Lung microvascular endothelial cell (primary cell): Measurements from ENCODE around the gene PPP1R15A. TPM values are rescaled to one million over a fixed set of nuclear protein-coding genes. Genes with fewer than 3 reads are reported as not detected.
A peak's percentile ranks its signal among the peaks of the same experiment; 100 is the strongest.
"Not testable (repeated sequence)": the region's sequence is repeated elsewhere in the genome, so short reads cannot be mapped to it uniquely, and the experiment has no call there.

ENCODE experiments used
- DNase-seq, 2 donors: peaks; one replicate each; pipeline versions ENCODE4 v3.0.0 to v3.0.0-alpha.2; 2010; ENCODE audit warnings: low read depth in 2 of 2
- total RNA-seq: library from RNA; depleted of rRNA; stranded (reverse); fragments of >200 nt; gene quantifications from 2 replicates; pipeline ENCODE4 v1.2.1, GENCODE V29; 2014

Gene PPP1R15A
- total RNA-seq, 1 donor from 2014 or later, result 63.9 TPM

DNA sequence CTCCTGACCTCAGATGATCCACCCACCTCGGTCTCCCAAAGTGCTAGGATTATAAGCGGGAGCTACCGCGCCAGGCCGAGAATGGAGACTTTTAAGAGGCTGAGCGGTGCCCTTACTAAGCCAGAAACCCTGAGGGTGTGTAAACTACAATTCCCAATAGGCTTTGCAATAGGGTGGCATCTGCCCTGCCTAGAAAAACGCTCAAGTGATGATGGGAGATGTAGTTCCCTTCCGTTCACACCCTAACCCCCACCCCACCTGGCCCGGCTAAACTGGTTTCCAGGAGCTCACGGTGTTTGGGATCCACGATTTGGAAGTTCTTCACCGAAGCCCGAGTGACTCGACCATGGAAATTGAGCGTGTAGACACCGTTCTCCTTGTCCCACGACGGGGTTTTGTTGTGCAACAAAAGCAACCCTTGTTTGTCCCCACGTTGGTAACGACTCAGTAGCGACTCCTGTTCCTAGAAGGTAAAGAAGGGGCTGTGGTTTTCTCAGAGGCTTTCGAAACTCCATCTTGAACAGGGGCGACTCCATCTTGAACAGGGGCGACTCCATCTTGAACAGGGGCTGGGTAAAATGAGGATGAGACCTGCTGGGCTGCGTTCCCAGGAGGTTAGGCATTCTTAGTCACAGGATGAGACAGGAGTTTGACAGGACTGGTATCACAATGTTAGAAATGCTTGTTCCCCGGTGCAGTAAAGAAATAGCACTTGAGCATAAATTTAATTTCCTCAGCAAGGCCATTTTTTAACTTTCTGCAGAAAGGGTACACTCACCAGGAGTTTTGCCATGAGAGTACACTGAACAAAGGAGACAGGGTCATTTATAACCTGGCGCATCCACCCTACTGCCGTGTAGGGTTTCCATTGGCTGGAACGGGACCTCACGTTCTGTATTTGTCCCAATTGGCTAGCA is 9.8 kb downstream of the PPP1R15A start:
- DNase-seq, result peak in 1 of 2 donors; percentile 42

GRCh38 chr19:48883726-48884125 is 11.5 kb downstream of the PPP1R15A start:
- DNase-seq, result no peak

- peak in 1 of 2 donors; percentile 13 for DNase-seq
Observed at GRCh38 chr19:48887861-48888612, 15.8 kb downstream of the PPP1R15A start.

DNA sequence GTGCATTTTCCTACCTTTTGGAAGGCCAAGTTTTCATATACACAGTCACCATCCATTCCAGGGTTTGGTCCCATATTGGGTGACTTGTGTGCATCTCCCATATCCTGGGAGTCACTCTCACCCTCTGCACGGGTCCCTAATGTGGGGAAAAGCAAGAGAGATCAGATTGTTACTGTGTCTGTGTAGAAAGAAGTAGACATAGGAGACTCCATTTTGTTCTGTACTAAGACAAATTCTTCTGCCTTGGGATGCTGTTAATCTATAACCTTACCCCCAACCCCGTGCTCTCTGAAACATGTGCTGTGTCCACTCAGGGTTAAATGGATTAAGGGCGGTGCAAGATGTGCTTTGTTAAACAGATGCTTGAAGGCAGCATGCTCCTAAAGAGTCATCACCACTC is 17.3 kb downstream of the PPP1R15A start:
- not testable (repeated sequence) for DNase-seq

GRCh38 chr19:48890551-48890950 is 18.3 kb downstream of the PPP1R15A start:
- no peak for DNase-seq

- DNase-seq, result no peak
Observed at GRCh38 chr19:48895226-48895625, 23.0 kb downstream of the PPP1R15A start.

GRCh38 chr19:48896191-48896720 is 24.0 kb downstream of the PPP1R15A start:
- peak in 1 of 2 donors; percentile 57 for DNase-seq

GRCh38 chr19:48897181-48897580 is 25.0 kb downstream of the PPP1R15A start:
- no peak for DNase-seq

GRCh38 chr19:48899386-48899749 is 27.1 kb downstream of the PPP1R15A start:
- not testable (repeated sequence) for DNase-seq

DNA sequence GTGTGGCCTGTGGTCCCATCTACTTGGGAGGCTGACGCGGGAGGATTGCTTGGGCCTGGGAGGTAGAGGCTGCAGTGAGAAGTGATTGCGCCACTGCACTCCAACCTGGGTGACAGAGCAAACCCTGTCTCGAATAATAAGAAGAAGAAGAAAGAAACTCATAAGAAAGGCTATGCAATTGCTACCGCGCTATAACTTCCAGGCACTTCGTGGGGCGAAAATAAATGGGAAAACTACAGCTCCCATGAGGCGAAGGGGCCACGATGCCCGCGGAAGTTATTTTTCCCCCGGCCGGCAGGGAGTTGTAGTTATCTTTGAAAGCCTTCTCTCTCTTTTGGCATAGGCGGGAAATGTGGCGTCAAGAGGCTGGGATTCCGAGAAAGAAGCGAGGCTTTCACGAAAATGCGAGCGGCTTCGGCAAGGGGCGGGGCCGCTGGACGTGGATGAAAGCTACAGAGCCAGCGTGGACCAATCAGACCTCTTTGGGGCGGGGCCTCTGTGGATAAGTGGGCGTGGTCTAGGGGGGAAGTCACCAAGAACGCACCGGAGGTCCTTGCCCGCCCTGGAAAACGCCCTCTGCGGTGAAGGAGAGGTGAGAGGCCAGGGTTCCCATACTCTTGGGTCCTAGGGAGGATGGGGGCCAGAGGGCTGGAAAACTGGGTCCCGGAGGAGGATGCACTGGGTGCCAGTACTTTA is 27.7 kb downstream of the PPP1R15A start, which contains the start of gene NUCB1:
NUCB1 (plus strand) TSS at position 532 of the 696 bp plus-strand sequence. CDS start 485 bp downstream, outside the sequence.
- peak; percentile 97 to 98 for DNase-seq

GRCh38 chr19:48900477-48901406 is 28.5 kb downstream of the PPP1R15A start:
- peak; percentile 51 to 60 for DNase-seq

DNA sequence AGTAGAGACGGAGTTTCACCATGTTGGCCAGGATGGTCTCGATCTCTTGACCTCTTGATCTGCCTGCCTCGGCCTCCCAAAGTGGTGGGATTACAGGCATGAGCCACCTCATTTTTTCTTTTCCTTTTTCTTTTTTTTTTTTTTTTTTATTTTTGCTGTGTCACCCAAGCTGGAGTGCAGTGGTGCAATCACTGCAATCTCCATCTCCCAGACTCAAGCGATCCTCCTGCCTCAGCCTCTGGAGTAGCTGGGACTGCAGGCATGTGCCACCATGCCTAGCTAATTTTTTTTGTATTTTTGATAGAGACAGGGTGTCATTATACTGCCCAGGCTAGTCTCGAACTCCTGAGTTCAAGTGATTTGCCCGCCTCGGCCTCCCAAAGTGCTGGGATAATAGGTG is 30.1 kb downstream of the PPP1R15A start:
- DNase-seq, result not testable (repeated sequence)

- not testable (repeated sequence) for DNase-seq
Observed at GRCh38 chr19:48903788-48904187, 31.6 kb downstream of the PPP1R15A start.

DNA sequence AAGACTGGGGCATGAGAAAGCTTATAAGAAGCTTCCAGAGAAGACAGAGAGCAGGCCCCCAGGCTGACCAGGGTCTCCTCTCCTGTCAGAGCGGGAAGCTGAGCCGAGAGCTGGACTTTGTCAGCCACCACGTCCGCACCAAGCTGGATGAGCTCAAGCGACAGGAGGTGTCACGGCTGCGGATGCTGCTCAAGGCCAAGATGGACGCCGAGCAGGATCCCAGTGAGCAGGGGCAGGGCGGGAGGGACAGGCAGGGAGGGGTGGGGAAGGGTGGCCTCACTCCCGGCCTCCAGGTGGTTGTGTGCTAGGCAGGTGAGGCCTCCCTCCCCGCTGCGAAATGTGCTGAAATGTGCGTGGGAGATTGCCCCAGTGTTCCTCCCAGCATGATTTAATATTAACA is 33.4 kb downstream of the PPP1R15A start:
- DNase-seq, result no peak

DNA sequence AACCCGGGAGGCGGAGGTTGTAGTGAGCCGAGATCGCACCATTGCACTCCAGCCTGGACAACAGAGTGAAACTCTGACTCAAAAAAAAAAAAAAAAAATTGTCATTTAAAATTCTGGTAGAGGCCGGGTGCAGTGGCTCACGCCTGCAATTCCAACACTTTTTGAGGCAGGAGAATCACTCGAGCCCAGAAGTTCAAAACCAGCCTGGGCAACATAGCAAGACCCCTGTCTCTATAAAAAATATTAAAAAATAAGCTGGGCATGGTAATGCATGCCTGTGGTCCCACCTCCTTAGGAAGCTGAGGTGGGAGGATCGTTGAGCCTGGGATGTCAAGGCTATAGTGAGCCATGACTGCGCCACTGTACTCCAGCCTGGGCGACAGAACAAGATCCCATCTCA is 34.1 kb downstream of the PPP1R15A start:
- no peak for DNase-seq

- DNase-seq, result no peak
Observed at GRCh38 chr19:48907671-48908070, 35.5 kb downstream of the PPP1R15A start.

DNA sequence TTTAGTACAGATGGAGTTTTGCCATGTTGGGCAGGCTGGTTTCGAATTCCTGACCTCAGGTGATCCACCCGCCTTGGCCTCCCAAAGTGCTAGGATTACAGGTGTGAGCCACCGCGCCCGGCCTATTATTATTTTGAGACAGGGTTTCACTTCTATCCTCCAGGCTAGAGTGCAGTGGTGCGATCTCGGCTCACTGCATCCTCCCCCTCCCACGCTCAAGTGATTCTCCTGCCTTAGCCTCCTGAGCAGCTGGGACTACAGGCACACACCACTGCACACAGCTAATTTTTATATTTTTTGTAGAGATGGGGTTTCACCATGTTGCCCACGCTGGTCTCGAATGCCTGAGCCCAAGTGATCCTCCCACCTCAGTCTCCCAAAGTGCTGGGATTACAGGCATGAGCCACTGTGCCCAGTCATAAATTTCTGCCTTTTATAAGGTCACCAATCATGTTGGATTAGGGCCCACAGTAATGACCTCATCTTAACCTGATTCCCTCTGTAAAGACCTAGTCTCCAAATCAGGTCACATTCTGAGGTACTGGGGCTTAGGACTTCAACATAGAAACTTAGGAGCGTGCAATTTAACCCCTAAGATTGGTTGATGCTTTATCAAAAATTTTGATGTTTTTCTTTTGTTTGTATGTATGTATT is 37.3 kb downstream of the PPP1R15A start:
- not testable (repeated sequence) for DNase-seq

GRCh38 chr19:48910803-48911202 is 38.6 kb downstream of the PPP1R15A start:
- DNase-seq, result no peak

- DNase-seq, result no peak
Observed at GRCh38 chr19:48913114-48913889, 41.1 kb downstream of the PPP1R15A start.
